Mesendoderm (in vitro differentiated cells): ENCODE data around the gene CGB3.
A peak's percentile ranks its signal among the peaks of the same experiment; 100 is the strongest.
"Not testable (repeated sequence)": the region's sequence is repeated elsewhere in the genome, so short reads cannot be mapped to it uniquely, and the experiment has no call there.

Experiments used
- DNase-seq: peaks from one replicate; pipeline ENCODE4 v3.0.0; 2013
- H2AK5ac ChIP-seq: 2 replicates; pipeline ENCODE4 v1.6.1; 2013; ENCODE audit warnings: low read length, inconsistent platforms
- H2BK120ac ChIP-seq: 2 replicates; pipeline ENCODE4 v1.6.1; 2013; ENCODE audit warnings: low read depth, mild to moderate bottlenecking, low read length, moderate library complexity, mixed read lengths
- H2BK15ac ChIP-seq: replicated peaks from 2 replicates; pipeline ENCODE4 v1.6.1; 2013; ENCODE audit warnings: low read depth, mild to moderate bottlenecking, moderate library complexity
- H2BK5ac ChIP-seq: 2 replicates; pipeline ENCODE4 v1.6.1; 2013; ENCODE audit warnings: low read length, inconsistent platforms
- H3K18ac ChIP-seq: 2 replicates; pipeline ENCODE4 v1.6.1; 2013; ENCODE audit warnings: mild to moderate bottlenecking, low read length, mixed read lengths
- H3K23ac ChIP-seq: one replicate; pipeline ENCODE4 v1.6.1; 2013; ENCODE audit warnings: low read length
- H3K27ac ChIP-seq: 2 replicates; pipeline ENCODE4 v1.5.1; 2013; ENCODE audit warnings: low read depth, mild to moderate bottlenecking, inconsistent platforms, low read length, moderate library complexity
- H3K27me3 ChIP-seq: 2 replicates; pipeline ENCODE4 v1.6.1; 2013; ENCODE audit warnings: low read length, control low read depth, mild to moderate bottlenecking, inconsistent platforms; ENCODE audit not compliant: insufficient read depth, poor library complexity
- H3K36me3 ChIP-seq: 2 replicates; pipeline ENCODE4 v1.6.1; 2013; ENCODE audit warnings: low read length, inconsistent platforms; ENCODE audit not compliant: control insufficient read depth, insufficient read depth
- H3K4ac ChIP-seq: one replicate; pipeline ENCODE4 v1.6.1; 2013; ENCODE audit warnings: low read depth, mild to moderate bottlenecking, low read length, moderate library complexity
- H3K4me1 ChIP-seq: 2 replicates; pipeline ENCODE4 v1.6.1; 2013; ENCODE audit warnings: low read depth, low read length, inconsistent platforms; ENCODE audit not compliant: control insufficient read depth
- H3K4me2 ChIP-seq: 2 replicates; pipeline ENCODE4 v1.6.1; 2013; ENCODE audit warnings: low read length
- H3K4me3 ChIP-seq: 2 replicates; pipeline ENCODE4 v1.5.1; 2013; ENCODE audit warnings: mild to moderate bottlenecking, low read length
- H3K56ac ChIP-seq: one replicate; pipeline ENCODE4 v1.6.1; 2013; ENCODE audit warnings: low read length
- H3K79me1 ChIP-seq: 2 replicates; pipeline ENCODE4 v1.6.1; 2013; ENCODE audit warnings: low read length, inconsistent platforms
- H3K79me2 ChIP-seq: 2 replicates; pipeline ENCODE4 v1.6.1; 2013; ENCODE audit warnings: mild to moderate bottlenecking, low read length; ENCODE audit not compliant: control insufficient read depth, insufficient read depth
- H3K9ac ChIP-seq: 2 replicates; pipeline ENCODE4 v1.6.1; 2013; ENCODE audit warnings: low read length, inconsistent platforms
- H4K5ac ChIP-seq: one replicate; pipeline ENCODE4 v1.6.1; 2013; ENCODE audit warnings: low read length
- H4K8ac ChIP-seq: one replicate; pipeline ENCODE4 v1.6.1; 2013; ENCODE audit warnings: low read depth, mild to moderate bottlenecking, control low read depth, low read length, moderate library complexity
- WGBS: extraction: QIAGEN DNeasy Blood & Tissue Kit; methylation state at CpG from one replicate; pipeline ENCODE4 v1.1.7; 2013; ENCODE audit warnings: low lambda C conversion rate, missing lambda C conversion rate; ENCODE audit not compliant: insufficient coverage; ENCODE audit errors: extremely low coverage; 5-methylcytosine and 5-hydroxymethylcytosine counted together

CGB3 gene

DNA sequence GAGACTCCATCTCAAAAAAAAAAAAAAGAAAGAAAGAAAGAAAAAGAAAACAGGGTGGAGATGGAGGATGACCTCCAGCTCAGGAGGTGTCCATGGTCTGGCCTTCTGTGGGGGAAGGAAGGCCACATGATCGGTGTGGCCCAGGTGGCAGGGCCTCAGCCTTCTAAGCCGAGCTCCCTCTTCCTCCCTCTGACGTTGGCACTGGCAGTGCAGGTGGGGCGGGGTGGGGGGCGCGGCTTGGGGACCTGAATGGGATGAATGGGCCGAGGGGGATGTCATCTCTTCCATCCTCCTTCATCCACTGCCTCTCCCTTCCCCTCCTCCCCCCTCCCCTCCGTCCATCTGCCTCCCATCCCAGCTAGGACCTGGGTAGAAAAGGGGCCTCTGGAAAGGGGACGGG, 15.6 kb upstream of the CGB3 start:
- H3K23ac ChIP-seq, H3K56ac ChIP-seq, H2AK5ac ChIP-seq, H3K27ac ChIP-seq, H3K9ac ChIP-seq, H4K8ac ChIP-seq, H3K4me1 ChIP-seq, H3K4ac ChIP-seq, H2BK15ac ChIP-seq, H3K27me3 ChIP-seq, H3K79me1 ChIP-seq, H2BK120ac ChIP-seq, H3K18ac ChIP-seq, H3K4me2 ChIP-seq, H3K36me3 ChIP-seq, H2BK5ac ChIP-seq, H4K5ac ChIP-seq, H3K4me3 ChIP-seq, H3K79me2 ChIP-seq, DNase-seq: not testable (repeated sequence)
- WGBS, result no CpG with 5 or more reads among the region's 9 CpGs

DNA sequence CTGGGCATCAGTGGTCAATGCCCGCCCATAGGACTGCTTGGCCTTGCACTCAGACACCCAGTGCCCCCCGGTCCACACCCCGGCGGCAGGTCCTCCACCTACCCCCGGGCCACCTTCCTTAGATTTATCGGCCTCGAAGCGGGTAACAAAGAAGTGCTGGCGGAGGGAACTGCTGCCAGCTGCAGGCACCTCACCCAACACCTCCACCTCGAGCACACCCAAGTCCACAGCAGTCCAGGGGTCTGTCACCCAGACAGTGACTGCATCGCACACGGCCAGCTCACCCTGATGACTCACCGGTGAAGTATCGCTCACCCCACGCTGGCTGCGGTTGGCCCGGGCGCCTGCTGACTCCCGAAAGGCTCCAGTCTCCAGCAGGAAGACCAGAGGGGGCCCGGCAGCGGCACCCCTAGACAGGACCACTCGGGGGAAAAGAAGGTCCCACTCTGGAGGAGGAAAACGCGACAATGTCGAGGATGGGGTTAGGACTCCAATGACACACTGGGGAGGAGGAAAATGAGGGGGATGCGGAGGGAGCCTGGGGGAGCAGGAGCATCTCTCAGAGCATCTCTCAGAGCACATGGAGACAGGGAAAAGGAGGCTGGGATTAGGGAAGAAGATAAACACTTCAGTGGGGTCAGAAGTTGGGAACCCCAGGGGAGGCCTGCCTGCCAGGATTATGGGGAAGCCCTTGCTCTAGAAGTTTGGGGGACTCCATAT, 14.6 kb upstream of the CGB3 start:
- not testable (repeated sequence) for H3K23ac ChIP-seq, H3K9ac ChIP-seq, H2BK120ac ChIP-seq, H3K4me2 ChIP-seq, DNase-seq, H2AK5ac ChIP-seq, H3K4me1 ChIP-seq, H2BK15ac ChIP-seq, H4K5ac ChIP-seq, H3K79me2 ChIP-seq, H3K27me3 ChIP-seq, H3K79me1 ChIP-seq, H4K8ac ChIP-seq, H3K36me3 ChIP-seq, H3K4me3 ChIP-seq, H3K27ac ChIP-seq, H2BK5ac ChIP-seq, H3K4ac ChIP-seq, H3K56ac ChIP-seq, H3K18ac ChIP-seq
- no CpG with 5 or more reads among the region's 26 CpGs for WGBS

DNA sequence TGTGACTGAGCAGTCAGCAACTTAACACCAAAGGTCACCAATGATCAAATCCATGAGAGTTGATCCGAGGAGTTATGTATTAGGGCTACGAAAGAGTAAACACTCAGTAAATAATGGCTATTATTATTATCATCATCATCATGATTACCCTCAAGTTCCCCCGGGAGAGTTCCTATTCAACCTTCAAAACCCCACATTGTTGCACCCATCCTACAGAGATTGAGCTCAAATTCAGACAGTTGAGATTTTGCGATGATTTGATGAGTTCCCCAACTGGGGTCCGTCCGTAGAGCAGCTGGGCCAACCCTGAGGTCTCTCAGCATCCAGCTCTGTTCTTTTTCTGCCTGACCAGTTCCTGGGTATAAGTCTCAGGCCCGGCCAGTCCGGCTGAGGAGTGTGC, 14.0 kb upstream of the CGB3 start:
- H3K79me2 ChIP-seq, H3K4ac ChIP-seq, H2BK120ac ChIP-seq, H3K56ac ChIP-seq, H3K27ac ChIP-seq, H2BK15ac ChIP-seq, H2BK5ac ChIP-seq, H3K36me3 ChIP-seq, H2AK5ac ChIP-seq, H3K4me3 ChIP-seq, H3K4me1 ChIP-seq, H4K5ac ChIP-seq, DNase-seq, H3K27me3 ChIP-seq, H3K23ac ChIP-seq, H4K8ac ChIP-seq, H3K4me2 ChIP-seq, H3K18ac ChIP-seq, H3K79me1 ChIP-seq, H3K9ac ChIP-seq: not testable (repeated sequence)
- no CpG with 5 or more reads among the region's 8 CpGs for WGBS

DNA sequence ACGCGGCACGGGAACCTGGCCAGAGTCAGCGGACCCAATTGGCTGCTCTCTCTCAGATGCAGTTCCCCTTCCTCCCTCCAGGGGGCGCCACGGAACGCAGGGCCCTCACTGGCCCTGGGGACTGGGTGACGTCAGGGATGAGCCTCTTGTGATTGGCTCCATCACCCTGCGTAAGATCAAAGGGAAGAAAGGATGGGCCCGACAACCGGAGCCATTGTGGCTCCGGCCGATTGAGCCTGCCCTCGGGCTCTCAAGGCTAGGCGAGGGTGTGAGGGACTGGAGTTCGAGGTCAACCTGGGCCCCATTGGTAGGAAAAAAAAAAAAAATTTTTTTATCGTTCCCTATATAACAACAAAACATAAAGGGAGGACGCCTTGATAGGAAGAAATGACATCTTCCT, 12.7 kb upstream of the CGB3 start, which contains the start of gene CGB1:
TSS of gene CGB1 (minus strand) at position 81 of the 400 bp plus-strand sequence. CDS start 184 bp downstream, outside the sequence.
- H3K79me1 ChIP-seq, H4K5ac ChIP-seq, H3K27ac ChIP-seq, H3K79me2 ChIP-seq, H3K18ac ChIP-seq, H2BK15ac ChIP-seq, H2BK120ac ChIP-seq, H3K56ac ChIP-seq, H4K8ac ChIP-seq, H3K4me3 ChIP-seq, H3K9ac ChIP-seq, H3K4me1 ChIP-seq, H3K23ac ChIP-seq, H2AK5ac ChIP-seq, H3K36me3 ChIP-seq, H2BK5ac ChIP-seq, H3K4ac ChIP-seq, H3K27me3 ChIP-seq, H3K4me2 ChIP-seq: not testable (repeated sequence)
- peak; percentile 73 for DNase-seq
- no CpG with 5 or more reads among the region's 18 CpGs for WGBS

DNA sequence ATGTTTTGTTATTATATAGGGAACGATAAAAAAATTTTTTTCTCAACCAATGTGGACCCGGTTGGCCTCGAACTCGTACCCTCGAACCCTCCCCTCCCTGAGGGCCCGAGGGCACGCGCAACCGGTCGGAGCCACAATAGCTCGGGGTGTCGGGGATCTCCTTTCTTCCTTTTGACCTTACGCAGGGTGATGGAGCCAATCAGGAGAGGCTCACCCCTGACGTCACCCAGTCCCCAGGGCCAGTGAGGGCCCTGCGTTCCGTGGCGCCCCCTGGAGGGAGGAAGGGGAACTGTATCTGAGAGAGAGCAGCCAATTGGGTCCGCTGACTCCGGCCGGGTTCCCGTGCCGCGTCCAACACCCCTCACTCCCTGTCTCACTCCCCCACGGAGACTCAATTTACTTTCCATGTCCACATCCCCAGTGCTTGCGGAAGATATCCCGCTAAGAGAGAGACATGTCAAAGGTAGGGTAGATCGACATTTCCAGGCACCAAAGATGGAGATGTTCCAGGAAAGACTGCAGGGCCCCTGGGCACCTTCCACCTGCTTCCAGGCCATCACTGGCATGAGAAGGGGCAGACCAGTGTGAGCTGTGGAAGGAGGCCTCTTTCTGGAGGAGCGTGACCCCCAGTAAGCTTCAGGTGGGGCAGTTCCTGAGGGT, 7.6 kb upstream of the CGB3 start, which contains the start of gene CGB2:
TSS of gene CGB2 (plus strand) at position 249 of the 660 bp plus-strand sequence. CDS start at position 455, 206 bp downstream.
- H3K23ac ChIP-seq, H3K79me1 ChIP-seq, H2BK120ac ChIP-seq, H3K56ac ChIP-seq, H2AK5ac ChIP-seq, H2BK15ac ChIP-seq, H4K8ac ChIP-seq, H3K4me1 ChIP-seq, H3K27me3 ChIP-seq, H2BK5ac ChIP-seq, H3K4me3 ChIP-seq, H3K79me2 ChIP-seq, H3K9ac ChIP-seq, H4K5ac ChIP-seq, H3K4ac ChIP-seq, H3K4me2 ChIP-seq, H3K36me3 ChIP-seq, H3K18ac ChIP-seq, H3K27ac ChIP-seq: not testable (repeated sequence)
- peak; percentile 80 for DNase-seq
- WGBS, result no CpG with 5 or more reads among the region's 28 CpGs
